Loucy (cell line): ENCODE data around the gene GRIA3.
"Not testable (repeated sequence)": the region's sequence is repeated elsewhere in the genome, so short reads cannot be mapped to it uniquely, and the experiment has no call there.

Experiments
- H2AFZ ChIP-seq: fragments of 200-600 bp; sonication (generic); 2 replicates; pipeline ENCODE4 v1.6.0; 2016; ENCODE audit warnings: antibody characterized with exemption, mild to moderate bottlenecking, low read length, moderate library complexity
- H3F3A ChIP-seq: fragments of 200-600 bp; 2 replicates; pipeline ENCODE4 v1.6.0; 2016; ENCODE audit warnings: antibody characterized with exemption, low read depth, mild to moderate bottlenecking
- H3K27me3 ChIP-seq: fragments of 200-600 bp; sonication (generic); 2 replicates; pipeline ENCODE4 v1.6.1; 2014; ENCODE audit warnings: low read length, mild to moderate bottlenecking; ENCODE audit not compliant: insufficient read depth, poor library complexity, severe bottlenecking
- H3K36me3 ChIP-seq: fragments of 200-600 bp; sonication (generic); 2 replicates; pipeline ENCODE4 v1.6.1; 2016; ENCODE audit warnings: low read length; ENCODE audit not compliant: insufficient read depth
- H3K4me1 ChIP-seq: fragments of 200-600 bp; sonication (generic); 2 replicates; pipeline ENCODE4 v1.5.1; 2014; ENCODE audit warnings: low read length, mild to moderate bottlenecking; ENCODE audit not compliant: insufficient read depth, poor library complexity, severe bottlenecking
- H3K4me2 ChIP-seq: fragments of 200-600 bp; sonication (generic); 2 replicates; pipeline ENCODE4 v1.6.0; 2014; ENCODE audit warnings: antibody characterized with exemption, low read length, low read depth, mild to moderate bottlenecking; ENCODE audit not compliant: poor library complexity, severe bottlenecking
- H3K4me3 ChIP-seq: fragments of 200-600 bp; sonication (generic); 2 replicates; pipeline ENCODE4 v1.5.1; 2014; ENCODE audit warnings: low read length, mild to moderate bottlenecking, mixed read lengths; ENCODE audit not compliant: poor library complexity, severe bottlenecking
- H3K79me2 ChIP-seq: fragments of 200-600 bp; sonication (generic); 2 replicates; pipeline ENCODE4 v1.6.1; 2014; ENCODE audit warnings: low read length; ENCODE audit not compliant: insufficient read depth
- H3K9ac ChIP-seq: fragments of 200-600 bp; sonication (generic); 2 replicates; pipeline ENCODE4 v1.6.0; 2014; ENCODE audit warnings: mild to moderate bottlenecking, low read depth, low read length, moderate library complexity; ENCODE audit not compliant: poor library complexity, severe bottlenecking
- H3K9me2 ChIP-seq: fragments of 200-600 bp; sonication (generic); replicated peaks from 2 replicates; pipeline ENCODE4 v1.6.1; 2016; ENCODE audit warnings: low read depth, low read length, mixed read lengths
- H3K9me3 ChIP-seq: fragments of 200-600 bp; sonication (generic); 2 replicates; pipeline ENCODE4 v1.6.1; 2014; ENCODE audit warnings: mild to moderate bottlenecking, antibody characterized with exemption, low read length, low read depth; ENCODE audit not compliant: insufficient read depth
- H4K20me1 ChIP-seq: fragments of 200-600 bp; sonication (generic); 2 replicates; pipeline ENCODE4 v1.6.0; 2014; ENCODE audit warnings: antibody characterized with exemption, low read length, mild to moderate bottlenecking; ENCODE audit not compliant: insufficient read depth, poor library complexity, severe bottlenecking
- CTCF ChIP-seq: fragments of 200-600 bp; sonication (generic); conservative IDR thresholded peaks from 2 replicates; pipeline ENCODE4 v1.5.1; 2014; ENCODE audit warnings: mild to moderate bottlenecking, antibody characterized with exemption, low read length
- EZH2phosphoT487 ChIP-seq: fragments of 200-600 bp; IDR thresholded peaks from 2 replicates; pipeline ENCODE4 v1.6.1; 2018; ENCODE audit warnings: antibody characterized with exemption, mild to moderate bottlenecking, moderate library complexity, borderline replicate concordance

Gene GRIA3

GRCh38 chrX:123432361-123433150 lies 248.5 kb downstream of the GRIA3 start:
- Histone ChIP-seq H4K20me1 (no peaks in the 10 kb centered on the region), H3F3A (no peaks in the 10 kb centered on the region), H3K36me3 (no peaks in the 10 kb centered on the region), H2AFZ (no peak overlapping the region), H3K9me2 (no peaks in the 10 kb centered on the region), H3K9ac (no peak overlapping the region), H3K27me3 (no peaks in the 10 kb centered on the region), H3K79me2 (no peaks in the 10 kb centered on the region), H3K4me1 (no peaks in the 10 kb centered on the region), H3K9me3 (no peaks in the 10 kb centered on the region), H3K4me3 (no peak overlapping the region), H3K4me2 (no peak overlapping the region)
- no peak for TF ChIP-seq CTCF
- no peak for TF ChIP-seq EZH2phosphoT487

GRCh38 chrX:123436512-123437136 lies 252.5 kb downstream of the GRIA3 start:
- Histone ChIP-seq H3K9me2 (no peaks in the 10 kb centered on the region), H3F3A (no peaks in the 10 kb centered on the region), H3K79me2 (no peaks in the 10 kb centered on the region), H3K27me3 (no peaks in the 10 kb centered on the region), H2AFZ (no peak overlapping the region), H3K36me3 (no peaks in the 10 kb centered on the region), H3K9ac (no peak overlapping the region), H3K4me1 (no peaks in the 10 kb centered on the region), H4K20me1 (no peaks in the 10 kb centered on the region), H3K9me3 (no peaks in the 10 kb centered on the region), H3K4me3 (no peak overlapping the region), H3K4me2 (no peak overlapping the region)
- TF ChIP-seq EZH2phosphoT487 (no peak), CTCF (no peak)

GRCh38 chrX:123439926-123440325 lies 255.8 kb downstream of the GRIA3 start:
- H3K4me1 ChIP-seq, H3K4me2 ChIP-seq, H3K4me3 ChIP-seq, H3K36me3 ChIP-seq, H3K27me3 ChIP-seq, H3K9me2 ChIP-seq, H3K79me2 ChIP-seq, H3F3A ChIP-seq, H2AFZ ChIP-seq, H3K9me3 ChIP-seq, H4K20me1 ChIP-seq, H3K9ac ChIP-seq: not testable (repeated sequence)
